CD14-positive monocyte (primary cell): ENCODE results near the gene BRINP3. TPM values are rescaled to one million over a fixed set of nuclear protein-coding genes. Genes with fewer than 3 reads are reported as not detected.

Source experiments
- DNase-seq, 3 donors: peaks; one replicate each; pipeline ENCODE4 v3.0.0-alpha.2; 2011 to 2022
- H2AFZ ChIP-seq: 2 replicates; pipeline ENCODE4 v1.6.0; 2012; ENCODE audit warnings: mild to moderate bottlenecking, low read depth, low read length, inconsistent platforms; ENCODE audit not compliant: insufficient read depth, poor library complexity, severe bottlenecking
- H3K27ac ChIP-seq, 2 donors: 1 replicate in 1 of 2; 2 replicates in 1 of 2; pipeline ENCODE4 v1.5.1; 2012 to 2013; ENCODE audit warnings: low read length in 2 of 2, control low read depth in 1 of 2, inconsistent platforms in 1 of 2, low read depth in 1 of 2, mild to moderate bottlenecking in 1 of 2
- H3K27me3 ChIP-seq, 2 donors: one replicate each; pipeline versions ENCODE4 v1.6.0 to v1.6.1; 2011 to 2013; ENCODE audit warnings: low read length in 2 of 2; ENCODE audit not compliant: control insufficient read depth in 2 of 2, insufficient read depth in 2 of 2
- H3K36me3 ChIP-seq, 2 donors: replicated peaks in 1 of 2; 1 replicate in 1 of 2; 2 replicates in 1 of 2; pipeline versions ENCODE4 v1.5.1 to v1.6.1; 2012 to 2013; ENCODE audit warnings: low read length in 2 of 2, control low read depth in 1 of 2, inconsistent platforms in 1 of 2, mild to moderate bottlenecking in 1 of 2; ENCODE audit not compliant: insufficient read depth in 2 of 2, control insufficient read depth in 1 of 2
- H3K4me1 ChIP-seq, 2 donors: 1 replicate in 1 of 2; 2 replicates in 1 of 2; pipeline versions ENCODE4 v1.5.1 to v1.6.1; 2012 to 2013; ENCODE audit warnings: low read length in 2 of 2, control low read depth in 1 of 2, inconsistent platforms in 1 of 2, mild to moderate bottlenecking in 1 of 2, moderate library complexity in 1 of 2; ENCODE audit not compliant: insufficient read depth in 2 of 2, control insufficient read depth in 1 of 2
- H3K4me2 ChIP-seq: replicated peaks from 2 replicates; pipeline ENCODE3; 2012; ENCODE audit warnings: low read length, moderate library complexity, mild to moderate bottlenecking; ENCODE audit not compliant: poor library complexity, severe bottlenecking; ENCODE audit errors: extremely low read depth
- H3K4me3 ChIP-seq, 3 experiments: fragments of 200-600 bp in 1 of 3; sonication (generic) in 1 of 3; replicated peaks in 1 of 3; 1 replicate in 2 of 3; 2 replicates in 1 of 3; pipeline ENCODE4 v1.5.1; 2011 to 2013; ENCODE audit warnings: low read length in 3 of 3, mild to moderate bottlenecking in 3 of 3, control low read depth in 2 of 3, low read depth in 2 of 3, inconsistent platforms in 1 of 3, moderate library complexity in 1 of 3
- H3K79me2 ChIP-seq: 2 replicates; pipeline ENCODE4 v1.6.0; 2012; ENCODE audit warnings: mild to moderate bottlenecking, control low read depth, inconsistent platforms, low read length, moderate library complexity; ENCODE audit not compliant: insufficient read depth
- H3K9ac ChIP-seq: 2 replicates; pipeline ENCODE4 v1.6.0; 2017; ENCODE audit warnings: low read length, mild to moderate bottlenecking; ENCODE audit not compliant: insufficient read depth, poor library complexity, severe bottlenecking
- H3K9me3 ChIP-seq, 2 donors: replicated peaks in 1 of 2; 1 replicate in 1 of 2; 2 replicates in 1 of 2; pipeline versions ENCODE4 v1.5.1 to v1.6.1; 2012 to 2013; ENCODE audit warnings: low read length in 2 of 2, control low read depth in 1 of 2; ENCODE audit not compliant: control insufficient read depth in 1 of 2, insufficient read depth in 1 of 2
- H4K20me1 ChIP-seq: 2 replicates; pipeline ENCODE4 v1.6.0; 2012; ENCODE audit warnings: mild to moderate bottlenecking, low read length, control low read depth, moderate library complexity; ENCODE audit not compliant: insufficient read depth
- H3K27ac Mint-ChIP-seq, 7 donors: one replicate each; pipeline ENCODE4 v1.8.0; 2020; ENCODE audit warnings: mild to moderate bottlenecking in 7 of 7, mixed read lengths in 7 of 7, moderate library complexity in 6 of 7, inconsistent platforms in 2 of 7
- H3K27me3 Mint-ChIP-seq, 3 donors: one replicate each; pipeline ENCODE4 v1.8.0; 2021 to 2022; ENCODE audit warnings: low read depth in 3 of 3, mild to moderate bottlenecking in 3 of 3, mixed read lengths in 3 of 3, moderate library complexity in 3 of 3, inconsistent platforms in 1 of 3
- H3K36me3 Mint-ChIP-seq, 2 donors: one replicate each; pipeline ENCODE4 v1.8.0; 2020; ENCODE audit warnings: mixed read lengths in 2 of 2, inconsistent platforms in 1 of 2, mild to moderate bottlenecking in 1 of 2
- H3K4me1 Mint-ChIP-seq: one replicate; pipeline ENCODE4 v1.8.0; 2020; ENCODE audit warnings: mild to moderate bottlenecking, mixed read lengths
- H3K4me3 Mint-ChIP-seq, 2 donors: one replicate each; pipeline ENCODE4 v1.8.0; 2020; ENCODE audit warnings: mild to moderate bottlenecking in 2 of 2, mixed read lengths in 2 of 2, moderate library complexity in 1 of 2
- H3K9me3 Mint-ChIP-seq, 7 donors: one replicate each; pipeline ENCODE4 v1.8.0; 2020 to 2022; ENCODE audit warnings: mixed read lengths in 7 of 7, mild to moderate bottlenecking in 6 of 7, moderate library complexity in 6 of 7, inconsistent platforms in 2 of 7
- WGBS: methylation state at CpG from one replicate; pipeline ENCODE4 v1.1.5; 2013; ENCODE audit warnings: missing lambda C conversion rate; ENCODE audit not compliant: insufficient coverage; 5-methylcytosine and 5-hydroxymethylcytosine counted together
- intact Hi-C, 2 donors: fragments of 100-400 bp; cut with micrococcal nuclease; formaldehyde crosslinking; loops; one replicate each; pipeline versions ENCODE4 v1.15.0 to v1.15.1; 2023
- polyA plus RNA-seq, 3 donors: library from polyadenylated mRNA; depleted of rRNA in 1 of 3; unstranded in 2 of 3; stranded (reverse) in 1 of 3; fragments of 300-500 nt in 2 of 3; fragments of >200 nt in 1 of 3; fragmentation: Illumina TruSeq in 2 of 3; gene quantifications; 1 replicate in 2 of 3; 2 replicates in 1 of 3; pipeline ENCODE4 v1.2.3, GENCODE V29; 2012 to 2021
- TF ChIP-seq, protein P1 (sequence below): fragments of 200-600 bp; IDR thresholded peaks from one replicate; pipeline ENCODE4 v1.8.0; 2022; ENCODE audit warnings: antibody characterized with exemption, mild to moderate bottlenecking

BRINP3 gene
- polyA plus RNA-seq, 3 donors: not detected

DNA sequence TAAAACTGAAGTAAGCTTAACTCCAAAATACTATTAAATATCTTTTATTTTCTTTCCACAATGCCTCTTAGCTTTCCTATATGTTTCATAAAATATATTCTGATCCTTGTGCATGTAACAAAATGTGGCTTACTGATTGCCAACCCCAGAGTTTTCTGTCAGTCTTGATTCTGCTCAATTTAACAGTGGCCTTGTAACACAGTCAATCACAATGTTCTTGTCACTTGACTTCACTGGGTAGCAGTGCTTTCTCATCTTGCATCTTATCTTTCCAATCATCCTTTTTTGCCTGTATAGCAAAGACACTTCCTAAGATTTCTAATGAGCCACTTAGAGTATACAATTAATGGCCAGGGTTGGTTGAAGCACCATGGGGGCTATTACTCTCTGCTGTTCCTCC is 19.9 kb upstream of the BRINP3 start:
- no peaks in the 10 kb centered on the region for H3K36me3 Mint-ChIP-seq
- Histone ChIP-seq H2AFZ (no peak overlapping the region), H3K27me3 (no peaks in the 10 kb centered on the region), H3K4me1 (no peaks in the 10 kb centered on the region), H3K79me2 (no peaks in the 10 kb centered on the region), H3K27ac (no peak overlapping the region), H3K4me3 (no peak overlapping the region), H4K20me1 (no peaks in the 10 kb centered on the region), H3K9me3 (no peaks in the 10 kb centered on the region), H3K9ac (no peak overlapping the region), H3K36me3 (no peaks in the 10 kb centered on the region), H3K4me2 (no peak overlapping the region)
- no peaks in the 10 kb centered on the region for H3K4me1 Mint-ChIP-seq
- DNase-seq: no peak
- no peak overlapping the region for H3K27ac Mint-ChIP-seq
- intact Hi-C loops: no loop called here
- TF ChIP-seq, protein P1, sequence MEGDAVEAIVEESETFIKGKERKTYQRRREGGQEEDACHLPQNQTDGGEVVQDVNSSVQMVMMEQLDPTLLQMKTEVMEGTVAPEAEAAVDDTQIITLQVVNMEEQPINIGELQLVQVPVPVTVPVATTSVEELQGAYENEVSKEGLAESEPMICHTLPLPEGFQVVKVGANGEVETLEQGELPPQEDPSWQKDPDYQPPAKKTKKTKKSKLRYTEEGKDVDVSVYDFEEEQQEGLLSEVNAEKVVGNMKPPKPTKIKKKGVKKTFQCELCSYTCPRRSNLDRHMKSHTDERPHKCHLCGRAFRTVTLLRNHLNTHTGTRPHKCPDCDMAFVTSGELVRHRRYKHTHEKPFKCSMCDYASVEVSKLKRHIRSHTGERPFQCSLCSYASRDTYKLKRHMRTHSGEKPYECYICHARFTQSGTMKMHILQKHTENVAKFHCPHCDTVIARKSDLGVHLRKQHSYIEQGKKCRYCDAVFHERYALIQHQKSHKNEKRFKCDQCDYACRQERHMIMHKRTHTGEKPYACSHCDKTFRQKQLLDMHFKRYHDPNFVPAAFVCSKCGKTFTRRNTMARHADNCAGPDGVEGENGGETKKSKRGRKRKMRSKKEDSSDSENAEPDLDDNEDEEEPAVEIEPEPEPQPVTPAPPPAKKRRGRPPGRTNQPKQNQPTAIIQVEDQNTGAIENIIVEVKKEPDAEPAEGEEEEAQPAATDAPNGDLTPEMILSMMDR: no peak
- H3K4me3 Mint-ChIP-seq: no peak overlapping the region
- peaks cover 0 to 4% (median 0%) of the 10 kb centered on the region in 3 donors for H3K27me3 Mint-ChIP-seq
- peaks cover 0 to 3% (median 2%) of the 10 kb centered on the region in 7 donors for H3K9me3 Mint-ChIP-seq

DNA sequence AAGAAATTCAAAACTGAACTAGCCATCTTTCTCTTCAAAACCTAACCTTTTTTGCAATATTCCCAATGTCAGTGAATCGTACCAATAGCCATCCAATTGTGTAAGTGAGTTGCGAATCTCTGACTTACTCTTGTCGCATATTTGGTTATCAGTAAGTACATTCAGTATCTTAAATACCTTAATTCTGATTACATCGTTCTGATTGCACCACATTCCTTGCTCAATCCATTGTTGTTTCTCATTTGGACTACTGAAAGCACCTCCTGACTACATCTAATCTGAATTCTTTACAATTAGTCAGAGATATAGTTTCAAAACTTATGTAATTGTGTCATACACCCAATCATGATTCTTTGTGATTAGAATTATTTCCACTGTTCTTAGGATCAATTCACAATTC is 16.8 kb upstream of the BRINP3 start:
- no peaks in the 10 kb centered on the region for H3K9me3 ChIP-seq
- peaks cover 0 to 2% (median 0%) of the 10 kb centered on the region in 3 donors for H3K27me3 Mint-ChIP-seq
- H3K36me3 ChIP-seq: no peaks in the 10 kb centered on the region
- H3K27ac Mint-ChIP-seq: no peak overlapping the region
- no peak overlapping the region for H3K9ac ChIP-seq
- intact Hi-C loops: no loop called here
- H3K79me2 ChIP-seq: no peaks in the 10 kb centered on the region
- no peak overlapping the region for H3K27ac ChIP-seq
- H2AFZ ChIP-seq: no peak overlapping the region
- no peak overlapping the region for H3K4me3 Mint-ChIP-seq
- no peaks in the 10 kb centered on the region for H4K20me1 ChIP-seq
- H3K4me1 ChIP-seq: no peaks in the 10 kb centered on the region
- no peaks in the 10 kb centered on the region for H3K4me1 Mint-ChIP-seq
- DNase-seq: no peak
- TF ChIP-seq, protein P1: no peak
- WGBS: no CpG with 5 or more reads among the region's 4 CpGs
- no peaks in the 10 kb centered on the region for H3K36me3 Mint-ChIP-seq
- H3K27me3 ChIP-seq: no peaks in the 10 kb centered on the region
- H3K9me3 Mint-ChIP-seq: peaks cover 0 to 3% (median 0%) of the 10 kb centered on the region in 7 donors
- no peak overlapping the region for H3K4me2 ChIP-seq
- H3K4me3 ChIP-seq: no peak overlapping the region
